Osteoblast (primary cell): Measurements from ENCODE around the gene SIRPG. TPM values are rescaled to one million over a fixed set of nuclear protein-coding genes. Genes with fewer than 3 reads are reported as not detected.
"Not testable (repeated sequence)": the region's sequence is repeated elsewhere in the genome, so short reads cannot be mapped to it uniquely, and the experiment has no call there.

ENCODE experiments used
- DNase-seq: peaks from one replicate; pipeline ENCODE4 v3.0.0; 2011; ENCODE audit warnings: low spot score, mixed read lengths; ENCODE audit not compliant: insufficient read length; ENCODE audit errors: missing footprints
- H2AFZ ChIP-seq: 2 replicates; pipeline ENCODE4 v1.6.0; 2011; ENCODE audit warnings: mild to moderate bottlenecking, low read length
- H3K27ac ChIP-seq: 2 replicates; pipeline ENCODE4 v1.5.1; 2011; ENCODE audit warnings: mild to moderate bottlenecking, low read depth, low read length, moderate library complexity
- H3K27me3 ChIP-seq: 2 replicates; pipeline ENCODE4 v1.6.0; 2012; ENCODE audit warnings: mild to moderate bottlenecking, control low read depth, inconsistent platforms, low read length, moderate library complexity; ENCODE audit not compliant: insufficient read depth
- H3K36me3 ChIP-seq: 2 replicates; pipeline ENCODE4 v1.5.1; 2011; ENCODE audit warnings: mild to moderate bottlenecking, low read length, control low read depth, moderate library complexity; ENCODE audit not compliant: insufficient read depth
- H3K4me1 ChIP-seq: 2 replicates; pipeline ENCODE4 v1.5.1; 2011; ENCODE audit warnings: mild to moderate bottlenecking, low read length, control low read depth, moderate library complexity; ENCODE audit not compliant: insufficient read depth
- H3K4me2 ChIP-seq: 2 replicates; pipeline ENCODE4 v1.6.0; 2011; ENCODE audit warnings: mild to moderate bottlenecking, low read length; ENCODE audit not compliant: insufficient read depth
- H3K4me3 ChIP-seq: fragments of 200-600 bp; sonication (generic); 3 replicates; pipeline ENCODE4 v1.5.1; 2012; ENCODE audit warnings: mild to moderate bottlenecking, low read length, inconsistent platforms; ENCODE audit not compliant: insufficient read depth
- H3K79me2 ChIP-seq: 2 replicates; pipeline ENCODE4 v1.6.0; 2012; ENCODE audit warnings: mild to moderate bottlenecking, low read length, control low read depth, inconsistent platforms; ENCODE audit not compliant: insufficient read depth
- H3K9me3 ChIP-seq: 2 replicates; pipeline ENCODE4 v1.5.1; 2011; ENCODE audit warnings: low read depth, low read length, control low read depth
- H4K20me1 ChIP-seq: 2 replicates; pipeline ENCODE4 v1.6.0; 2012; ENCODE audit warnings: mild to moderate bottlenecking, low read length, control low read depth; ENCODE audit not compliant: insufficient read depth
- CTCF ChIP-seq: IDR thresholded peaks from 2 replicates; pipeline ENCODE4 v1.5.1; 2011; ENCODE audit warnings: mild to moderate bottlenecking, low read depth, low read length, moderate library complexity; ENCODE audit errors: extremely low read depth
- total RNA-seq: library from RNA; depleted of rRNA; stranded (reverse); fragments of >200 nt; gene quantifications from 2 replicates; pipeline ENCODE4 v1.2.3, GENCODE V29; 2012

The SIRPG gene
- total RNA-seq, result not detected in 2 replicates

GRCh38 chr20:1657556-1658334 lies at the start of gene SIRPG:
Gene SIRPG (minus strand): TSS chr20:1657779. CDS start chr20:1657714, 65 bp downstream.
- H3K27ac ChIP-seq, result no peak within 1 kb of the TSS
- TF ChIP-seq CTCF, result no peak
- no peaks in the 10 kb centered on the region for H3K36me3 ChIP-seq
- H3K27me3 ChIP-seq, result peaks cover 13% of the 10 kb centered on the region
- H4K20me1 ChIP-seq, result no peaks in the 10 kb centered on the region
- H3K9me3 ChIP-seq, result no peaks in the 10 kb centered on the region
- no peaks in the 10 kb centered on the region for H3K79me2 ChIP-seq
- no peak within 1 kb of the TSS for H2AFZ ChIP-seq
- H3K4me1 ChIP-seq, result no peaks in the 10 kb centered on the region
- no peak within 1 kb of the TSS for H3K4me3 ChIP-seq
- H3K4me2 ChIP-seq, result no peak within 1 kb of the TSS
- DNase-seq, result no peak

GRCh38 chr20:1706887-1707286 lies 49.3 kb upstream of the SIRPG start:
- not testable (repeated sequence) for H3K4me2 ChIP-seq, H3K9me3 ChIP-seq, H4K20me1 ChIP-seq, H3K79me2 ChIP-seq, DNase-seq, H3K27ac ChIP-seq, H3K4me1 ChIP-seq, H3K36me3 ChIP-seq, H2AFZ ChIP-seq, H3K4me3 ChIP-seq
- peaks cover 16% of the 10 kb centered on the region for H3K27me3 ChIP-seq

GRCh38 chr20:1706079-1706478 lies 48.5 kb upstream of the SIRPG start:
- no peak overlapping the region for H2AFZ ChIP-seq
- H3K4me3 ChIP-seq, result no peak overlapping the region
- H3K27ac ChIP-seq, result no peak overlapping the region
- no peaks in the 10 kb centered on the region for H3K36me3 ChIP-seq
- no peaks in the 10 kb centered on the region for H3K79me2 ChIP-seq
- no peak for TF ChIP-seq CTCF
- H3K9me3 ChIP-seq, result peaks cover under 1% of the 10 kb centered on the region
- H3K27me3 ChIP-seq, result peaks cover 12% of the 10 kb centered on the region
- H4K20me1 ChIP-seq, result no peaks in the 10 kb centered on the region
- no peak overlapping the region for H3K4me2 ChIP-seq
- H3K4me1 ChIP-seq, result no peaks in the 10 kb centered on the region
- no peak for DNase-seq

GRCh38 chr20:1702855-1703254 lies 45.3 kb upstream of the SIRPG start:
- no peak overlapping the region for H3K27ac ChIP-seq
- H2AFZ ChIP-seq, result no peak overlapping the region
- no peaks in the 10 kb centered on the region for H3K9me3 ChIP-seq
- H3K4me3 ChIP-seq, result no peak overlapping the region
- H3K4me1 ChIP-seq, result no peaks in the 10 kb centered on the region
- no peak for DNase-seq
- no peaks in the 10 kb centered on the region for H3K36me3 ChIP-seq
- TF ChIP-seq CTCF, result no peak
- no peak overlapping the region for H3K4me2 ChIP-seq
- no peaks in the 10 kb centered on the region for H4K20me1 ChIP-seq
- H3K27me3 ChIP-seq, result peaks cover 11% of the 10 kb centered on the region
- H3K79me2 ChIP-seq, result no peaks in the 10 kb centered on the region
